ENCODE measurements around the gene RBM23.

RBM23 gene

DNA sequence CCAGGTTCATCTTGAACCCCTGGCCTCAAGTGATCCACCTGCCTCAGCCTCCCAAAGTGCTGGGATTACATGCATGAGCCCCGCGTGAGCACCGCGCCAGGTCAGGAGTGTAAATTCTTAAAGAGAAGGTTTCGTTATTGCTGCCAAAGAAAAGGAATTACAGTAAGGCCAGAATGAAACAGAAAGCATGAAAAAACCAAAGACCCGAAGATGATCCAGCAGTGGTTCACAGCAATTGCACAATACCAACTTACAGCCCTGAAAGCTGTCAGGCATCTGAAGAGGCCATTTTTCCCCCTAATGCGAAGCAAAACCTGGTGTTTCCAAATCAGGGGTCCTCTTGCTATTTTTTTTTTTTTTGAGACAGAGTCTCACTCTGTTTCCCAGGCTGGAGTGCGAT lies 10.3 kb downstream of the RBM23 start:
- Histone ChIP-seq H3K9ac (ENCODE audit: low read length) (no peak overlapping the region), H3K36me3 (ENCODE audit: control insufficient read depth, insufficient read depth, low read length) (peaks cover 14% of the 10 kb centered on the region), H3K27me3 (ENCODE audit: control insufficient read depth, insufficient read depth, low read length) (no peaks in the 10 kb centered on the region), H3K9me3 (ENCODE audit: control insufficient read depth, low read length) (no peaks in the 10 kb centered on the region), H3K4me1 (ENCODE audit: control insufficient read depth, insufficient read depth, low read length) (peaks cover 4% of the 10 kb centered on the region), H3K4me3 (ENCODE audit: low read length) (no peak overlapping the region)

DNA sequence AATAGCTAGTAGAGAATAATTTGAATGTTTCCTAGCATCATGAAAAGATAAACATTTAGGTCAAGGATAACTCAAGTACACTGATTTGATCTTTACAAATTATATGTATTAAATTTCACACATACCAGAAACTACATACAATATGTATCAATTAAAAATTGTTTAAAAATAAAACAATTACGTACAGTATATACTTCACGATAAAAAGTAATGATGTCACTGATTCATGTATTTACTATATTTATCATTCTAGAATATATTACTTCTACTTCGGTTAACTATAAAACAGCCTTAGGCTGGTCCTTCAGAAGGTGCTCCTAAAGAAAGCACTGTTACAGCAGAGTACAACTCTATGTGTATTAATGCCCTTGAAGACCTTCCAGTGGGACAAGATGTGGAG lies 11.5 kb downstream of the RBM23 start:
- Histone ChIP-seq H3K9me3 (ENCODE audit: control insufficient read depth, low read length) (no peaks in the 10 kb centered on the region), H3K27me3 (ENCODE audit: control insufficient read depth, insufficient read depth, low read length) (no peaks in the 10 kb centered on the region), H3K4me3 (ENCODE audit: low read length) (no peak overlapping the region), H3K4me1 (ENCODE audit: control insufficient read depth, insufficient read depth, low read length) (peaks cover 4% of the 10 kb centered on the region), H3K36me3 (ENCODE audit: control insufficient read depth, insufficient read depth, low read length) (peaks cover 14% of the 10 kb centered on the region), H3K9ac (ENCODE audit: low read length) (no peak overlapping the region)

- Histone ChIP-seq H3K36me3 (ENCODE audit: control insufficient read depth, insufficient read depth, low read length) (peaks cover 26% of the 10 kb centered on the region), H3K27me3 (ENCODE audit: control insufficient read depth, insufficient read depth, low read length) (no peaks in the 10 kb centered on the region), H3K4me3 (ENCODE audit: low read length) (no peak overlapping the region), H3K4me1 (ENCODE audit: control insufficient read depth, insufficient read depth, low read length) (peaks cover 4% of the 10 kb centered on the region), H3K9ac (ENCODE audit: low read length) (no peak overlapping the region), H3K9me3 (ENCODE audit: control insufficient read depth, low read length) (no peaks in the 10 kb centered on the region)
These were observed 12.9 kb downstream of the RBM23 start for GRCh38 chr14:22906073-22906472.

- no peak overlapping the region for H3K4me3 ChIP-seq (ENCODE audit: low read length)
- no peaks in the 10 kb centered on the region for H3K9me3 ChIP-seq (ENCODE audit: control insufficient read depth, low read length)
- no peak overlapping the region for H3K9ac ChIP-seq (ENCODE audit: low read length)
- H3K27me3 ChIP-seq (ENCODE audit: control insufficient read depth, insufficient read depth, low read length) = no peaks in the 10 kb centered on the region
- H3K4me1 ChIP-seq (ENCODE audit: control insufficient read depth, insufficient read depth, low read length) = peaks cover 4% of the 10 kb centered on the region
- peaks cover 26% of the 10 kb centered on the region for H3K36me3 ChIP-seq (ENCODE audit: control insufficient read depth, insufficient read depth, low read length)
These were observed 13.3 kb downstream of the RBM23 start for GRCh38 chr14:22905627-22906026.

GRCh38 chr14:22903742-22904087 lies 15.2 kb downstream of the RBM23 start:
- Histone ChIP-seq H3K36me3 (ENCODE audit: control insufficient read depth, insufficient read depth, low read length) (peaks cover 26% of the 10 kb centered on the region), H3K4me1 (ENCODE audit: control insufficient read depth, insufficient read depth, low read length) (peaks cover 4% of the 10 kb centered on the region), H3K9me3 (ENCODE audit: control insufficient read depth, low read length) (no peaks in the 10 kb centered on the region), H3K27me3 (ENCODE audit: control insufficient read depth, insufficient read depth, low read length) (no peaks in the 10 kb centered on the region), H3K4me3 (ENCODE audit: low read length) (no peak overlapping the region), H3K9ac (ENCODE audit: low read length) (no peak overlapping the region)

GRCh38 chr14:22901799-22902198 lies 17.1 kb downstream of the RBM23 start:
- H3K27me3 ChIP-seq (ENCODE audit: control insufficient read depth, insufficient read depth, low read length) = no peaks in the 10 kb centered on the region
- no peak overlapping the region for H3K9ac ChIP-seq (ENCODE audit: low read length)
- H3K4me1 ChIP-seq (ENCODE audit: control insufficient read depth, insufficient read depth, low read length) = peaks cover 4% of the 10 kb centered on the region
- peaks cover 26% of the 10 kb centered on the region for H3K36me3 ChIP-seq (ENCODE audit: control insufficient read depth, insufficient read depth, low read length)
- no peaks in the 10 kb centered on the region for H3K9me3 ChIP-seq (ENCODE audit: control insufficient read depth, low read length)
- no peak overlapping the region for H3K4me3 ChIP-seq (ENCODE audit: low read length)

- Histone ChIP-seq H3K9me3 (ENCODE audit: control insufficient read depth, low read length) (no peaks in the 10 kb centered on the region), H3K9ac (ENCODE audit: low read length) (no peak overlapping the region), H3K36me3 (ENCODE audit: control insufficient read depth, insufficient read depth, low read length) (peaks cover 17% of the 10 kb centered on the region), H3K4me1 (ENCODE audit: control insufficient read depth, insufficient read depth, low read length) (peaks cover 4% of the 10 kb centered on the region), H3K4me3 (ENCODE audit: low read length) (no peak overlapping the region), H3K27me3 (ENCODE audit: control insufficient read depth, insufficient read depth, low read length) (no peaks in the 10 kb centered on the region)
These were observed 18.7 kb downstream of the RBM23 start for GRCh38 chr14:22900081-22900799.

DNA sequence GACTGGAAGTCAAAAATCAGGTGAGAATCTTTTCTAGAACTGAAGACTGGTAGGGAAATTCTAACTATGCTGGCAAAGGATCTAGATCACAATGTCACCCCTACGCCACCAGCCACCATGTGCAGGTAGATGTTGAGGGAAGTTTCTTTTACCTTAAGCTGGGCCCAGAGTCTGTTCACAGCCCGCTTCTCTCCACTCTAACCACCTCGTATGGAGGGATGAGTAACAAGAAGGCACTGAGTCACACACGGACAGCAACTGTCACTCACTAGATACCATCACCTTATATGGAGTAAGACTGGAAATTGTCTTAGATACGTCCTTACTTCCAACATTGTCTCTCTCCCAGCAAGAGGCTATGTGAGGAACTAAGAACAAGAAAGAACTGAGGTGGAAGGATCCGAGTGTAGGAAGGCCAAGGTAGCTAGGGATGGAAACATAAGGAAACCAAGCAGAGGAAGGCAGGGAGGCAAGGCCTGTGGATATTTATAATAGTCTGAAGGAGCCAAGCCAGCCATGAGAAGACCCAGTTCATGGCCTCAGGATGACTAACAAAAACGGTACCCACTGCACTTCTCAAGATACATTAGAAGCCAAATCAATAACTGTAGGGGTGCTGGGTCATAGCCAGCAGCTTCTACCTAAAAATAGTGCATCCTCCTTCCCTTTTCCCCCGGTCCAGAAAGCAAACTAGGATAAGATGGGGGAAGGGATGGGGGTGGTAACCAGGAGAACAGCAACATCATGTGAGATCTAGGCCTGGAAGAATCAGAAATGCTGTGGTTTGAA lies 20.5 kb downstream of the RBM23 start:
- H3K9me3 ChIP-seq (ENCODE audit: control insufficient read depth, low read length) = no peaks in the 10 kb centered on the region
- H3K4me3 ChIP-seq (ENCODE audit: low read length) = no peak overlapping the region
- H3K4me1 ChIP-seq (ENCODE audit: control insufficient read depth, insufficient read depth, low read length) = no peaks in the 10 kb centered on the region
- no peaks in the 10 kb centered on the region for H3K27me3 ChIP-seq (ENCODE audit: control insufficient read depth, insufficient read depth, low read length)
- H3K36me3 ChIP-seq (ENCODE audit: control insufficient read depth, insufficient read depth, low read length) = peaks cover 12% of the 10 kb centered on the region
- H3K9ac ChIP-seq (ENCODE audit: low read length) = no peak overlapping the region

DNA sequence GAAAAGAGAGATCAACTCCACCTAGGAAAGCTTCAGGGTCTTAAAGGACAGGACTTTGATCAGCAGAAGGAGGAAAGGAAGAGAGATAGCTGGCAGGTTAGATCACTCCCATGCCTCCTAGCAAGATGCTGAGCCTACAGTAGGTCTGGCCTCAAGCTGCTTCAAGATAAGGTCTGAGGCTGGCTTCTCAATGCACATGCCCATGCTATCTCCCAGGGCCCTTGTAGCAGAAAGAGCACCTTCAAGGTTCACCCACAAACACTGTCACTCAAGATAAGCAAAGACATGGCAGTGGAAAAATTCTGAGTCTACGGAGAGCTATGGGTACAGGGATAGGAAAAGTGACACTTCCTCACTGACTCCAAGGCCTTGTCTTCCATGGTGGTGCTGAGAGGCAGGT lies 21.6 kb downstream of the RBM23 start:
- Histone ChIP-seq H3K9me3 (ENCODE audit: control insufficient read depth, low read length) (no peaks in the 10 kb centered on the region), H3K27me3 (ENCODE audit: control insufficient read depth, insufficient read depth, low read length) (no peaks in the 10 kb centered on the region), H3K4me3 (ENCODE audit: low read length) (no peak overlapping the region), H3K36me3 (ENCODE audit: control insufficient read depth, insufficient read depth, low read length) (peaks cover 11% of the 10 kb centered on the region), H3K9ac (ENCODE audit: low read length) (no peak overlapping the region), H3K4me1 (ENCODE audit: control insufficient read depth, insufficient read depth, low read length) (no peaks in the 10 kb centered on the region)

- no peak overlapping the region for H3K4me3 ChIP-seq (ENCODE audit: low read length)
- H3K27me3 ChIP-seq (ENCODE audit: control insufficient read depth, insufficient read depth, low read length) = no peaks in the 10 kb centered on the region
- no peaks in the 10 kb centered on the region for H3K4me1 ChIP-seq (ENCODE audit: control insufficient read depth, insufficient read depth, low read length)
- peaks cover 5% of the 10 kb centered on the region for H3K36me3 ChIP-seq (ENCODE audit: control insufficient read depth, insufficient read depth, low read length)
- H3K9ac ChIP-seq (ENCODE audit: low read length) = no peak overlapping the region
- no peaks in the 10 kb centered on the region for H3K9me3 ChIP-seq (ENCODE audit: control insufficient read depth, low read length)
These were observed 22.2 kb downstream of the RBM23 start for GRCh38 chr14:22896760-22897159.

GRCh38 chr14:22896356-22896755 lies 22.6 kb downstream of the RBM23 start:
- Histone ChIP-seq H3K9ac (ENCODE audit: low read length) (no peak overlapping the region), H3K9me3 (ENCODE audit: control insufficient read depth, low read length) (no peaks in the 10 kb centered on the region), H3K4me3 (ENCODE audit: low read length) (no peak overlapping the region), H3K27me3 (ENCODE audit: control insufficient read depth, insufficient read depth, low read length) (no peaks in the 10 kb centered on the region), H3K36me3 (ENCODE audit: control insufficient read depth, insufficient read depth, low read length) (peaks cover 1% of the 10 kb centered on the region), H3K4me1 (ENCODE audit: control insufficient read depth, insufficient read depth, low read length) (no peaks in the 10 kb centered on the region)

DNA sequence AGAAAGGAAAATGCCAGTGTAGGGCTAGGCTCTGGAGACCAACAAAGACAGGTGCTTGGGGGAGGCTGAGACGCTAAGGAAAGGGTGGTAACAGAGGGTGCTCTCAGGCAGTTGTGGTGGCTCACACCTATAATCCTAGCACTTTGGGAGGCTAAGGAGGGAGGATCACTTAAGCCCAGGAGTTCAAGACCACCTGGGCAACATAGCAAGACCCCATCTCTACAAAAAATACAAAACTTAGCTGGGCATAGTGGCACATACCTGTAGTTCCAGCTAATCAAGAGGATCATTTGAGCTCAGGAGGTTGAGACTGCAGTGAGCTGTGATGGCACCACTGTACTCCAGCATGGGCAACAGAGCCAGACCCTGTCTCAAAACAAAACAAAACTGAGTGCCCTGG lies 23.5 kb downstream of the RBM23 start:
- Histone ChIP-seq H3K9me3 (ENCODE audit: control insufficient read depth, low read length) (no peaks in the 10 kb centered on the region), H3K4me1 (ENCODE audit: control insufficient read depth, insufficient read depth, low read length) (no peaks in the 10 kb centered on the region), H3K27me3 (ENCODE audit: control insufficient read depth, insufficient read depth, low read length) (no peaks in the 10 kb centered on the region), H3K36me3 (ENCODE audit: control insufficient read depth, insufficient read depth, low read length) (no peaks in the 10 kb centered on the region), H3K9ac (ENCODE audit: low read length) (no peak overlapping the region), H3K4me3 (ENCODE audit: low read length) (no peak overlapping the region)

Data from mucosa of stomach (tissue), 1 donor.